GM20000 (cell line): Measurements from ENCODE around the gene DCAKD.

ENCODE experiments used
- DNase-seq: peaks from one replicate; pipeline ENCODE4 v3.0.0; 2012; ENCODE audit warnings: low spot score
- CTCF ChIP-seq: IDR thresholded peaks from 2 replicates; pipeline ENCODE4 v1.5.1; 2012; ENCODE audit warnings: mild to moderate bottlenecking, control low read depth; ENCODE audit errors: extremely low read depth, missing control alignments

The DCAKD gene

GRCh38 chr17:45086391-45086790 is 35.0 kb upstream of the DCAKD start:
- TF ChIP-seq CTCF: no peak
- no peak for DNase-seq

- DNase-seq: no peak
Measured at GRCh38 chr17:45081047-45081703, 29.7 kb upstream of the DCAKD start.

GRCh38 chr17:45077643-45078042 is 26.2 kb upstream of the DCAKD start:
- DNase-seq: peak; percentile 42
- TF ChIP-seq CTCF: no peak

More at GRCh38 chr17:45081047-45081703, 29.7 kb upstream of the DCAKD start:
- TF ChIP-seq CTCF: no peak

- TF ChIP-seq CTCF: no peak
- DNase-seq: no peak
Measured at GRCh38 chr17:45073414-45074070, 22.1 kb upstream of the DCAKD start.

- no peak for TF ChIP-seq CTCF
Measured at GRCh38 chr17:45070809-45071208, 19.4 kb upstream of the DCAKD start.

GRCh38 chr17:45070001-45070400 is 18.6 kb upstream of the DCAKD start:
- DNase-seq: no peak
- TF ChIP-seq CTCF: no peak

More at GRCh38 chr17:45070809-45071208, 19.4 kb upstream of the DCAKD start:
- DNase-seq: no peak

- no peak for DNase-seq
- no peak for TF ChIP-seq CTCF
Measured at GRCh38 chr17:45067637-45068036, 16.2 kb upstream of the DCAKD start.
